H9 (cell line): Measurements from ENCODE around the gene TENM3. TPM values are rescaled to one million over a fixed set of nuclear protein-coding genes. Genes with fewer than 3 reads are reported as not detected.

Experiments
- DNase-seq: peaks from one replicate; pipeline ENCODE4 v3.0.0-alpha.2; 2017
- H2AFZ ChIP-seq: one replicate; pipeline ENCODE4 v1.6.1; 2013; ENCODE audit warnings: mild to moderate bottlenecking, low read length, control low read depth, moderate library complexity
- H2AK5ac ChIP-seq: 2 replicates; pipeline ENCODE4 v1.6.1; 2013; ENCODE audit warnings: low read length, control low read depth, mixed read lengths; ENCODE audit not compliant: insufficient read length
- H2BK120ac ChIP-seq: one replicate; pipeline ENCODE4 v1.6.1; 2013; ENCODE audit warnings: low read depth, mild to moderate bottlenecking, low read length, control low read depth, inconsistent platforms; ENCODE audit not compliant: poor library complexity, severe bottlenecking
- H2BK12ac ChIP-seq: 2 replicates; pipeline ENCODE4 v1.6.1; 2013; ENCODE audit warnings: low read length, control low read depth, mixed read lengths, low read depth; ENCODE audit not compliant: insufficient read length
- H2BK15ac ChIP-seq: 2 replicates; pipeline ENCODE4 v1.6.1; 2013; ENCODE audit warnings: low read depth, low read length, control low read depth
- H2BK20ac ChIP-seq: one replicate; pipeline ENCODE4 v1.6.1; 2013; ENCODE audit warnings: low read depth, mild to moderate bottlenecking, low read length, control low read depth, inconsistent platforms; ENCODE audit not compliant: poor library complexity, severe bottlenecking
- H2BK5ac ChIP-seq: 2 replicates; pipeline ENCODE4 v1.6.1; 2013; ENCODE audit warnings: low read length, control low read depth, mixed read lengths; ENCODE audit not compliant: insufficient read length
- H3K14ac ChIP-seq: 2 replicates; pipeline ENCODE4 v1.6.1; 2013; ENCODE audit warnings: low read length, control low read depth; ENCODE audit not compliant: insufficient read depth
- H3K18ac ChIP-seq: 2 replicates; pipeline ENCODE4 v1.6.1; 2013; ENCODE audit warnings: low read depth, mild to moderate bottlenecking, mixed read lengths, low read length, control low read depth; ENCODE audit not compliant: insufficient read length
- H3K23ac ChIP-seq: 2 replicates; pipeline ENCODE4 v1.6.1; 2013; ENCODE audit warnings: low read length, control low read depth, mixed read lengths, low read depth; ENCODE audit not compliant: insufficient read length
- H3K23me2 ChIP-seq: 2 replicates; pipeline ENCODE4 v1.6.1; 2013; ENCODE audit warnings: low read depth, mild to moderate bottlenecking, mixed read lengths, low read length, control low read depth; ENCODE audit not compliant: insufficient read length, poor library complexity, severe bottlenecking
- H3K27ac ChIP-seq: 2 replicates; pipeline ENCODE4 v1.5.1; 2013; ENCODE audit warnings: low read length, control low read depth, mixed read lengths, low read depth; ENCODE audit not compliant: insufficient read length
- H3K27me3 ChIP-seq: 2 replicates; pipeline ENCODE4 v1.6.1; 2013; ENCODE audit warnings: low read length, control low read depth, inconsistent platforms; ENCODE audit not compliant: insufficient read depth
- H3K4ac ChIP-seq: 2 replicates; pipeline ENCODE4 v1.6.1; 2013; ENCODE audit warnings: low read depth, mild to moderate bottlenecking, control low read depth, inconsistent platforms, low read length, moderate library complexity
- H3K4me1 ChIP-seq: 2 replicates; pipeline ENCODE4 v1.6.1; 2013; ENCODE audit warnings: low read length, control low read depth, inconsistent platforms; ENCODE audit not compliant: insufficient read depth
- H3K4me2 ChIP-seq: 2 replicates; pipeline ENCODE4 v1.6.1; 2013; ENCODE audit warnings: low read length, control low read depth, mixed read lengths; ENCODE audit not compliant: insufficient read length, insufficient read depth
- H3K56ac ChIP-seq: 2 replicates; pipeline ENCODE4 v1.6.1; 2013; ENCODE audit warnings: low read depth, mild to moderate bottlenecking, mixed read lengths, low read length, control low read depth; ENCODE audit not compliant: insufficient read length
- H3K79me1 ChIP-seq: 2 replicates; pipeline ENCODE4 v1.6.1; 2013; ENCODE audit warnings: low read depth, mild to moderate bottlenecking, moderate library complexity, low read length, control low read depth, inconsistent platforms; ENCODE audit not compliant: insufficient read depth, poor library complexity, severe bottlenecking
- H3K79me2 ChIP-seq: 2 replicates; pipeline ENCODE4 v1.6.1; 2013; ENCODE audit warnings: low read length, control low read depth, inconsistent platforms; ENCODE audit not compliant: insufficient read depth
- H3K9ac ChIP-seq: 2 replicates; pipeline ENCODE4 v1.6.1; 2013; ENCODE audit warnings: low read length, control low read depth, mixed read lengths; ENCODE audit not compliant: insufficient read length; ENCODE audit errors: extremely low read depth
- H3K9me3 ChIP-seq: one replicate; pipeline ENCODE4 v1.6.1; 2013; ENCODE audit warnings: low read depth, low read length, inconsistent platforms; ENCODE audit not compliant: control insufficient read depth
- H3T11ph ChIP-seq: one replicate; pipeline ENCODE4 v1.6.1; 2013; ENCODE audit warnings: mild to moderate bottlenecking, low read length, control low read depth, inconsistent platforms
- H4K20me1 ChIP-seq: one replicate; pipeline ENCODE4 v1.6.1; 2013; ENCODE audit not compliant: control insufficient read depth, insufficient read length, insufficient read depth
- H4K5ac ChIP-seq: 2 replicates; pipeline ENCODE4 v1.6.1; 2013; ENCODE audit warnings: low read depth, mild to moderate bottlenecking, mixed read lengths, low read length, control low read depth; ENCODE audit not compliant: insufficient read length
- H4K8ac ChIP-seq: replicated peaks from 2 replicates; pipeline ENCODE4 v1.6.1; 2013; ENCODE audit warnings: low read length, control low read depth, mixed read lengths, low read depth; ENCODE audit not compliant: insufficient read length
- H4K91ac ChIP-seq: 2 replicates; pipeline ENCODE4 v1.6.1; 2013; ENCODE audit warnings: low read depth, mild to moderate bottlenecking, moderate library complexity, mixed read lengths, low read length, control low read depth; ENCODE audit not compliant: insufficient read length
- H3K27ac Mint-ChIP-seq, 3 experiments: 2 replicates in 2 of 3; 3 replicates in 1 of 3; pipeline ENCODE4 v1.8.0; 2020 to 2021; ENCODE audit warnings: mixed read lengths in 3 of 3, mild to moderate bottlenecking in 1 of 3, moderate library complexity in 1 of 3
- H3K27me3 Mint-ChIP-seq: 2 replicates; pipeline ENCODE4 v1.8.0; 2021; ENCODE audit warnings: low read depth, mild to moderate bottlenecking, moderate library complexity, mixed read lengths
- H3K36me3 Mint-ChIP-seq, 3 experiments: 2 replicates in 2 of 3; 3 replicates in 1 of 3; pipeline ENCODE4 v1.8.0; 2020 to 2021; ENCODE audit warnings: low read depth in 3 of 3, mixed read lengths in 3 of 3; ENCODE audit not compliant: insufficient read depth in 1 of 3
- H3K4me1 Mint-ChIP-seq, 2 experiments: 2 replicates each; pipeline ENCODE4 v1.8.0; 2020; ENCODE audit warnings: mixed read lengths in 2 of 2
- H3K4me3 Mint-ChIP-seq, 2 experiments: 2 replicates in 1 of 2; 3 replicates in 1 of 2; pipeline ENCODE4 v1.8.0; 2020 to 2021; ENCODE audit warnings: mild to moderate bottlenecking in 2 of 2, mixed read lengths in 2 of 2, moderate library complexity in 1 of 2
- H3K9me3 Mint-ChIP-seq, 2 experiments: 2 replicates in 1 of 2; 3 replicates in 1 of 2; pipeline ENCODE4 v1.8.0; 2020; ENCODE audit warnings: mild to moderate bottlenecking in 2 of 2, mixed read lengths in 2 of 2, moderate library complexity in 1 of 2
- CTCF ChIP-seq: fragments of 200-600 bp; sonication (generic); conservative IDR thresholded peaks from 3 replicates; pipeline ENCODE4 v1.8.0; 2021; ENCODE audit warnings: antibody characterized with exemption, mild to moderate bottlenecking
- WGBS: extraction: QIAGEN DNeasy Blood & Tissue Kit; methylation state at CpG from one replicate; pipeline ENCODE4 v1.1.7; 2013; ENCODE audit warnings: missing lambda C conversion rate, low lambda C conversion rate, mixed read lengths; ENCODE audit not compliant: insufficient read length; ENCODE audit errors: extremely low coverage; 5-methylcytosine and 5-hydroxymethylcytosine counted together
- total RNA-seq: library from RNA; stranded (reverse); gene quantifications from 2 replicates; pipeline ENCODE4 v1.2.1, GENCODE V29; 2021

Gene TENM3
- total RNA-seq, 1 experiment from 2014 or later = 49.6 TPM

DNA sequence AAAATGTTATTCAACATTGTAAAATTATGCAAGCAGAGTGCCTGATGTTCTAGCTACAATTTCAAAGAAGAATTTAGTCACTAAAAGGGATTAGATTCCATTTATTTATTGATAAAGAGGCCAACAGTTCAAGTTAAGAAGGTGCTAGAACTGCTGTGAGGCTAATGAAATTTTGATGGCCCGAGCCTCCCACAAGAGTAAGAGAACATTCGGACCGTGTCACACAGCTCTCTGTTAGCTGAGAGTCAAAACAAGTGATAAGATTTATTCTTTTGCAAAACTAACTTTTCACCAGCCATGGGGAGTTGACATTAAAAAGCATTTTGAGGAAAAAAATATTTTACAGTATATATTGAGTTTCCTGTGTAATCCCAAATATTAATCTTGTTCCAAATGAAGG lies 106.8 kb downstream of the TENM3 start:
- Histone ChIP-seq H2BK5ac (no peak overlapping the region), H2BK120ac (peak overlapping the region; percentile 61), H3K27ac (no peak overlapping the region), H4K5ac (no peak overlapping the region), H3K4me1 (no peaks in the 10 kb centered on the region; the same call in 1 of the 2 replicates), H3K18ac (no peak overlapping the region), H4K8ac (no peak overlapping the region), H3K56ac (no peak overlapping the region), H2AK5ac (no peak overlapping the region), H2BK15ac (no peak overlapping the region), H3K14ac (no peak overlapping the region), H3K9me3 (no peaks in the 10 kb centered on the region), H4K91ac (no peak overlapping the region), H3K4me2 (no peak overlapping the region), H3K23ac (no peak overlapping the region), H3K79me1 (no peaks in the 10 kb centered on the region), H3K27me3 (no peaks in the 10 kb centered on the region), H3K4ac (no peak overlapping the region), H2BK12ac (no peak overlapping the region), H2AFZ (no peak overlapping the region), H2BK20ac (no peak overlapping the region), H3T11ph (no peak overlapping the region), H4K20me1 (no peaks in the 10 kb centered on the region), H3K79me2 (no peaks in the 10 kb centered on the region), H3K23me2 (no peaks in the 10 kb centered on the region), H3K9ac (no peak overlapping the region)
- TF ChIP-seq CTCF = no peak
- Mint-ChIP-seq H3K36me3 (no peaks in the 10 kb centered on the region; a peak in 1 of 7 replicates), H3K27ac (no peak overlapping the region), H3K4me3 (no peak overlapping the region), H3K9me3 (no peaks in the 10 kb centered on the region), H3K4me1 (peaks cover 14 to 25% of the 10 kb centered on the region in 2 experiments), H3K27me3 (no peaks in the 10 kb centered on the region)
- DNase-seq = no peak
- no CpG with 5 or more reads among the region's 3 CpGs for WGBS
